Uterus (tissue), 4 donors: ENCODE measurements around the gene ANKH. TPM values are rescaled to one million over a fixed set of nuclear protein-coding genes. Genes with fewer than 3 reads are reported as not detected.

Experiments
- DNase-seq, 2 donors: peaks; one replicate each; pipeline ENCODE4 v3.0.0-alpha.2; 2019 to 2020
- H3K27ac ChIP-seq, 2 donors: fragments of 200-600 bp; sonication (generic); 1 replicate in 1 of 2; 2 replicates in 1 of 2; pipeline ENCODE4 v1.5.1; 2016 to 2018
- H3K27me3 ChIP-seq, 2 donors: fragments of 200-600 bp; sonication (generic); one replicate each; pipeline ENCODE4 v1.5.1; 2018 to 2019; ENCODE audit warnings: control low read depth in 1 of 2
- H3K36me3 ChIP-seq, 2 donors: fragments of 200-600 bp; sonication (generic); one replicate each; pipeline ENCODE4 v1.5.1; 2019; ENCODE audit warnings: control low read depth in 1 of 2
- H3K4me1 ChIP-seq, 2 donors: fragments of 200-600 bp; sonication (generic); one replicate each; pipeline ENCODE4 v1.5.1; 2018 to 2019; ENCODE audit warnings: control low read depth in 1 of 2
- H3K4me3 ChIP-seq, 2 donors: fragments of 200-600 bp; sonication (generic); 1 replicate in 1 of 2; 2 replicates in 1 of 2; pipeline ENCODE4 v1.5.1; 2018 to 2019; ENCODE audit warnings: mild to moderate bottlenecking in 1 of 2
- H3K9me3 ChIP-seq, 2 donors: fragments of 200-600 bp; sonication (generic); one replicate each; pipeline ENCODE4 v1.5.1; 2019; ENCODE audit warnings: control low read depth in 1 of 2
- CTCF ChIP-seq, 4 experiments: fragments of 200-600 bp in 2 of 4; fragments of 450-650 bp in 2 of 4; sonication (generic) in 2 of 4; IDR thresholded peaks; one replicate each; pipeline ENCODE4 v1.5.1; 2016 to 2019; ENCODE audit warnings: antibody characterized with exemption in 4 of 4, mild to moderate bottlenecking in 2 of 4, moderate library complexity in 1 of 4
- POLR2A ChIP-seq, 2 donors: fragments of 450-650 bp; IDR thresholded peaks; one replicate each; pipeline ENCODE4 v1.6.1; 2016; ENCODE audit warnings: antibody characterized with exemption in 2 of 2, mild to moderate bottlenecking in 1 of 2, moderate library complexity in 1 of 2
- intact Hi-C: fragments of 100-400 bp; cut with DNase I; formaldehyde crosslinking; loops from one replicate; pipeline ENCODE4 v1.15.1; 2023; ENCODE audit warnings: low total_unique reads
- total RNA-seq, 4 donors: library from RNA; depleted of rRNA in 3 of 4; stranded (reverse); fragments of >200 nt in 3 of 4; gene quantifications; one replicate each; pipeline versions ENCODE4 v1.1.0 to v1.2.4, GENCODE V29; 2014 to 2023
- donor health status: DM: yes; HTN: yes; CAD: no.

ANKH gene
- total RNA-seq, 4 donors from 2014 or later, result 2.9 to 47.7 (median 26.9) TPM

DNA sequence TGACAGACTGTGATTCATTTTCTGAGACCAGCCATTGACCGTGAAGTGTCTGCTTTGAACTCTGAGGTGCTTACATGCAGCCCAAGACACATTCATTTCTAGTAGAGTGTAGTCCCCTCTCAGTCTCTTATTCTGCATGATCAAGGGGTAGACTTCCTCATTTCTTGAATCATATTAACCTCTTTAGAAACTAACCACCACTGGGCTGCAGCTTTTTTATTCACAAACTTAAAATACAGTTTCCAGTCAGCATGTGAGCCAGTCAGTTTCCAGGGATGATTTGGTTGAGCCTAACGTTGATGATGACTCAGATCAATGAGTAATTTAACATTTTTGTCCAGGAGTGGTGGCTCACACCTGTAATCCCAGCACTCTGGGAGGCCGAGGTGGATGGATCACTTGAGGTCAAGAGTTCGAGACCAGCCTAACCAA is 147.9 kb downstream of the ANKH start:
- intact Hi-C loops, result no loop called here
- no peak for DNase-seq
- Histone ChIP-seq H3K9me3 (no peaks in the 10 kb centered on the region), H3K27ac (no peak overlapping the region), H3K4me1 (peaks cover 0 to 4% of the 10 kb centered on the region in 2 donors), H3K27me3 (no peaks in the 10 kb centered on the region), H3K4me3 (no peak overlapping the region), H3K36me3 (no peaks in the 10 kb centered on the region)
- no peak for TF ChIP-seq POLR2A (IDR thresholded peaks at IDR 0.05)
- TF ChIP-seq CTCF (IDR thresholded peaks at IDR 0.05), result no peak

GRCh38 chr5:14722923-14723322 is 148.7 kb downstream of the ANKH start:
- no peaks in the 10 kb centered on the region for H3K27me3 ChIP-seq
- H3K9me3 ChIP-seq, result no peaks in the 10 kb centered on the region
- no peak overlapping the region for H3K4me3 ChIP-seq
- no peak overlapping the region for H3K27ac ChIP-seq
- no peak for DNase-seq
- TF ChIP-seq POLR2A (IDR thresholded peaks at IDR 0.05) (no peak), CTCF (IDR thresholded peaks at IDR 0.05) (no peak)
- intact Hi-C loops, result no loop called here
- H3K4me1 ChIP-seq, result peaks cover 0 to 4% of the 10 kb centered on the region in 2 donors
- H3K36me3 ChIP-seq, result no peaks in the 10 kb centered on the region

GRCh38 chr5:14721990-14722656 is 149.5 kb downstream of the ANKH start:
- H3K27me3 ChIP-seq, result no peaks in the 10 kb centered on the region
- intact Hi-C loops, result no loop called here

GRCh38 chr5:14720236-14720923 is 151.2 kb downstream of the ANKH start:
- Histone ChIP-seq H3K27me3 (no peaks in the 10 kb centered on the region), H3K36me3 (no peaks in the 10 kb centered on the region), H3K4me1 (no peaks in the 10 kb centered on the region), H3K27ac (no peak overlapping the region), H3K4me3 (no peak overlapping the region), H3K9me3 (no peaks in the 10 kb centered on the region)
- TF ChIP-seq CTCF (IDR thresholded peaks at IDR 0.05), result no peak
- no peak for TF ChIP-seq POLR2A (IDR thresholded peaks at IDR 0.05)
- intact Hi-C loops, result no loop called here
- no peak for DNase-seq

More at GRCh38 chr5:14721990-14722656, 149.5 kb downstream of the ANKH start:
- Histone ChIP-seq H3K4me3 (no peak overlapping the region), H3K27ac (no peak overlapping the region), H3K4me1 (peaks cover 0 to under 1% of the 10 kb centered on the region in 2 donors), H3K9me3 (no peaks in the 10 kb centered on the region), H3K36me3 (no peaks in the 10 kb centered on the region)
- no peak for DNase-seq
- no peak for TF ChIP-seq POLR2A (IDR thresholded peaks at IDR 0.05)
- TF ChIP-seq CTCF (IDR thresholded peaks at IDR 0.05), result no peak

DNA sequence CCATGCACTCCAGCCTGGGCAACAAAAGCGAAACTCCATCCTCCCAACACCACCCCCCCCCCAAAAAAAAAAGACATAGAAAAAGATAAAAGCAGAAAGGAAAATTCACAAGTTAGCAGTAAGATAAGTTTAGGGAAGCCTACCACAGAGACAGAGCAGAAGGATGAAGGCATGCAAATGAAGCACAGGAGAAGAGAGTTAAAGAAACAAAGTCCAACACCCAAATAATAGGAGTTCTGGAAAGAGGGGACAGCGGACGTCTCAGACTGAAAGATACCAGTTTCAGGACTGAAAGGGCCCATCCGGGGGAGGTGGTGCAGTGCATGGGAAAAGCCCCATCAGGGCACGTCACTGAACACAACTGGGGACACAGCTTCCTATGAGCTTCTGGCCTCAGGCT is 152.8 kb downstream of the ANKH start:
- no peak for DNase-seq
- no peaks in the 10 kb centered on the region for H3K27me3 ChIP-seq
- intact Hi-C loops, result no loop called here
- no peak overlapping the region for H3K27ac ChIP-seq
- no peaks in the 10 kb centered on the region for H3K9me3 ChIP-seq
- H3K36me3 ChIP-seq, result no peaks in the 10 kb centered on the region
- TF ChIP-seq CTCF (IDR thresholded peaks at IDR 0.05) (no peak), POLR2A (IDR thresholded peaks at IDR 0.05) (no peak)
- H3K4me1 ChIP-seq, result no peaks in the 10 kb centered on the region
- no peak overlapping the region for H3K4me3 ChIP-seq
